ENCODE measurements around the gene PTX4.
"Not testable (repeated sequence)": the region's sequence is repeated elsewhere in the genome, so short reads cannot be mapped to it uniquely, and the experiment has no call there.

The PTX4 gene

GRCh38 chr16:1488054-1488601 lies 616 bp downstream of the PTX4 start:
- no peak overlapping the region for H3K4me3 Mint-ChIP-seq
- H3K27me3 Mint-ChIP-seq, result no peaks in the 10 kb centered on the region
- no peak for DNase-seq
- H3K36me3 Mint-ChIP-seq, result peaks cover 0 to 3% of the 10 kb centered on the region in 2 donors
- H3K9me3 Mint-ChIP-seq, result no peaks in the 10 kb centered on the region
- peaks cover 6 to 12% of the 10 kb centered on the region in 2 donors for H3K4me1 Mint-ChIP-seq
- no peak overlapping the region for H3K27ac Mint-ChIP-seq
- no peak for ATAC-seq (replicated peaks)

- Mint-ChIP-seq H3K9me3 (no peaks in the 10 kb centered on the region), H3K27ac (no peak overlapping the region), H3K36me3 (no peaks in the 10 kb centered on the region), H3K4me1 (peaks cover 3 to 10% of the 10 kb centered on the region in 2 donors), H3K4me3 (no peak overlapping the region), H3K27me3 (no peaks in the 10 kb centered on the region)
- ATAC-seq (replicated peaks) (no peak), DNase-seq (no peak)
Measured at GRCh38 chr16:1487395-1488053, 1.2 kb downstream of the PTX4 start.

- H3K36me3 Mint-ChIP-seq, result no peaks in the 10 kb centered on the region
- H3K4me3 Mint-ChIP-seq, result no peak overlapping the region
Measured at GRCh38 chr16:1486551-1487390, 2.0 kb downstream of the PTX4 start.

GRCh38 chr16:1485847-1486496 lies 2.8 kb downstream of the PTX4 start:
- no peak for DNase-seq
- no peak for ATAC-seq (replicated peaks)
- Mint-ChIP-seq H3K4me3 (no peak overlapping the region), H3K27me3 (no peaks in the 10 kb centered on the region), H3K4me1 (peaks cover 7 to 16% of the 10 kb centered on the region in 2 donors), H3K36me3 (peaks cover 3 to 4% of the 10 kb centered on the region in 2 donors), H3K27ac (no peak overlapping the region), H3K9me3 (peaks cover 3 to 4% of the 10 kb centered on the region in 2 donors)

More at GRCh38 chr16:1486551-1487390, 2.0 kb downstream of the PTX4 start:
- Mint-ChIP-seq H3K9me3 (no peaks in the 10 kb centered on the region), H3K27ac (peak overlapping the region; percentile 70), H3K27me3 (no peaks in the 10 kb centered on the region), H3K4me1 (peaks cover 3 to 8% of the 10 kb centered on the region in 2 donors)
- no peak for ATAC-seq (replicated peaks)
- DNase-seq, result no peak

GRCh38 chr16:1481906-1482835 lies 6.6 kb downstream of the PTX4 start:
- Mint-ChIP-seq H3K36me3 (peaks cover 5 to 6% of the 10 kb centered on the region in 2 donors), H3K27ac (peak overlapping the region; percentile 51), H3K27me3 (no peaks in the 10 kb centered on the region), H3K4me3 (peak overlapping the region in 1 of 2 donors; percentile 11), H3K9me3 (peaks cover 5% of the 10 kb centered on the region in 2 donors), H3K4me1 (peaks cover 12 to 33% of the 10 kb centered on the region in 2 donors)
- no peak for ATAC-seq (replicated peaks)
- DNase-seq, result no peak

GRCh38 chr16:1478937-1479336 lies 9.8 kb downstream of the PTX4 start:
- H3K36me3 Mint-ChIP-seq; DNase-seq; ATAC-seq (replicated peaks); H3K27me3 Mint-ChIP-seq; H3K9me3 Mint-ChIP-seq: not testable (repeated sequence)
- Mint-ChIP-seq H3K4me3 (peak overlapping the region in 1 of 2 donors; percentile 39), H3K4me1 (peaks cover 12 to 46% of the 10 kb centered on the region in 2 donors), H3K27ac (peak overlapping the region; percentile 59)

- Mint-ChIP-seq H3K36me3 (peaks cover 5 to 10% of the 10 kb centered on the region in 2 donors), H3K9me3 (peaks cover 5% of the 10 kb centered on the region in 2 donors), H3K27me3 (no peaks in the 10 kb centered on the region), H3K27ac (no peak overlapping the region), H3K4me3 (no peak overlapping the region), H3K4me1 (peaks cover 20 to 59% of the 10 kb centered on the region in 2 donors)
- no peak for DNase-seq
- ATAC-seq (replicated peaks), result no peak
Measured at GRCh38 chr16:1477033-1477432, 11.7 kb downstream of the PTX4 start.

GRCh38 chr16:1475552-1476114 lies 13.1 kb downstream of the PTX4 start:
- Mint-ChIP-seq H3K9me3 (no peaks in the 10 kb centered on the region), H3K27me3 (no peaks in the 10 kb centered on the region), H3K4me3 (peak overlapping the region; percentile 88 to 92), H3K4me1 (peaks cover 27 to 59% of the 10 kb centered on the region in 2 donors), H3K36me3 (peaks cover 1 to 8% of the 10 kb centered on the region in 2 donors), H3K27ac (peak overlapping the region; percentile 94)
- DNase-seq, result no peak
- no peak for ATAC-seq (replicated peaks)

- H3K4me3 Mint-ChIP-seq, result peak within 1 kb of the TSS; percentile 88 to 92
- ATAC-seq (replicated peaks), result peak; percentile 86 to 90
- peak; percentile 90 for DNase-seq
- no peaks in the 10 kb centered on the region for H3K27me3 Mint-ChIP-seq
- peaks cover 30 to 64% of the 10 kb centered on the region in 2 donors for H3K4me1 Mint-ChIP-seq
- peak within 1 kb of the TSS; percentile 94 for H3K27ac Mint-ChIP-seq
- peaks cover 1 to 8% of the 10 kb centered on the region in 2 donors for H3K36me3 Mint-ChIP-seq
- H3K9me3 Mint-ChIP-seq, result no peaks in the 10 kb centered on the region
Measured at GRCh38 chr16:1474796-1475551, 13.8 kb downstream of the PTX4 start, which contains the start of gene CLCN7. TSS of gene CLCN7 (minus strand) at chr16:1475028. CDS start at chr16:1474974, 54 bp downstream.

- peak overlapping the region; percentile 71 for H3K27ac Mint-ChIP-seq
- H3K9me3 Mint-ChIP-seq, result no peaks in the 10 kb centered on the region
- H3K4me3 Mint-ChIP-seq, result peak overlapping the region; percentile 69 to 92
- DNase-seq, result no peak
- peaks cover 1 to 8% of the 10 kb centered on the region in 2 donors for H3K36me3 Mint-ChIP-seq
- ATAC-seq (replicated peaks), result peak; percentile 10 to 13
- H3K27me3 Mint-ChIP-seq, result no peaks in the 10 kb centered on the region
- peaks cover 33 to 69% of the 10 kb centered on the region in 2 donors for H3K4me1 Mint-ChIP-seq
Measured at GRCh38 chr16:1474082-1474795, 14.5 kb downstream of the PTX4 start.

- peaks cover 1 to 8% of the 10 kb centered on the region in 2 donors for H3K36me3 Mint-ChIP-seq
- no peak for DNase-seq
Measured at GRCh38 chr16:1472974-1473373, 15.8 kb downstream of the PTX4 start.

More at GRCh38 chr16:1472974-1473373, 15.8 kb downstream of the PTX4 start:
- Mint-ChIP-seq H3K27ac (peak overlapping the region; percentile 85), H3K27me3 (no peaks in the 10 kb centered on the region), H3K4me3 (peak overlapping the region; percentile 53 to 62), H3K9me3 (no peaks in the 10 kb centered on the region), H3K4me1 (peaks cover 32 to 65% of the 10 kb centered on the region in 2 donors)
- ATAC-seq (replicated peaks), result no peak

All from stimulated activated naive B cell treated with anti-CD40 and anti-IgM and Interleukin-4, amounts not matched to agents 10 μg/mL and 1 μg/mL and 100 μg/mL, for 72 hours (primary cell).